PC-9 (cell line): Measurements from ENCODE around the gene SPINK2. TPM values are rescaled to one million over a fixed set of nuclear protein-coding genes. Genes with fewer than 3 reads are reported as not detected.

Experiments used
- BruUV-seq: library from RNA; stranded (reverse); fragments of 400-500 nt; replicated peaks from 2 replicates; lab custom pipeline; 2021; lab: Mats Ljungman, UMichigan
- CTCF ChIA-PET: fragments of 300-600 bp; sonication (Branson Sonifier 250); formaldehyde crosslinking; loops from one replicate; lab custom pipeline; 2022; ENCODE audit warnings: antibody characterized with exemption; lab: Charles Lee
- POLR2A ChIA-PET: fragments of 300-600 bp; sonication (Branson Sonifier 250); formaldehyde crosslinking; loops from one replicate; lab custom pipeline; 2022; ENCODE audit warnings: antibody characterized with exemption; ENCODE audit not compliant: unreplicated experiment; lab: Charles Lee
- DNase-seq, 2 experiments: peaks; one replicate each; pipeline versions ENCODE4 v3.0.0 to v3.0.0-alpha.2; 2015 to 2022; ENCODE audit warnings: mixed read lengths in 1 of 2
- H2AFZ ChIP-seq: fragments of 200-600 bp; sonication (generic); 2 replicates; pipeline ENCODE4 v1.8.1; 2017; ENCODE audit warnings: antibody characterized with exemption
- H3F3A ChIP-seq: fragments of 200-600 bp; sonication (generic); 2 replicates; pipeline ENCODE4 v1.8.1; 2017; ENCODE audit warnings: antibody characterized with exemption, mild to moderate bottlenecking, low read depth; ENCODE audit not compliant: insufficient read depth
- H3K27ac ChIP-seq: fragments of 200-600 bp; sonication (generic); 2 replicates; pipeline ENCODE4 v1.6.1; 2016; ENCODE audit warnings: mixed run types
- H3K27me3 ChIP-seq: fragments of 200-600 bp; sonication (generic); 2 replicates; pipeline ENCODE4 v1.6.1; 2016; ENCODE audit warnings: low read depth, mixed run types; ENCODE audit not compliant: insufficient read depth
- H3K36me3 ChIP-seq: fragments of 200-600 bp; sonication (generic); 2 replicates; pipeline ENCODE4 v1.6.1; 2016; ENCODE audit warnings: low read depth, mixed run types
- H3K4me1 ChIP-seq: fragments of 200-600 bp; sonication (generic); replicated peaks from 2 replicates; pipeline ENCODE4 v1.6.1; 2016; ENCODE audit warnings: mixed run types; ENCODE audit not compliant: insufficient read depth
- H3K4me2 ChIP-seq: fragments of 200-600 bp; sonication (generic); 2 replicates; pipeline ENCODE4 v1.6.1; 2017; ENCODE audit warnings: mixed run types
- H3K4me3 ChIP-seq: fragments of 200-600 bp; sonication (generic); 2 replicates; pipeline ENCODE4 v1.6.1; 2016; ENCODE audit warnings: mixed run types
- H3K79me2 ChIP-seq: fragments of 200-600 bp; sonication (generic); 2 replicates; pipeline ENCODE4 v1.6.1; 2017; ENCODE audit warnings: low read depth, mixed run types
- H3K9me2 ChIP-seq: fragments of 200-600 bp; sonication (generic); 2 replicates; pipeline ENCODE4 v1.8.1; 2017; ENCODE audit warnings: mild to moderate bottlenecking; ENCODE audit not compliant: insufficient read depth
- H3K9me3 ChIP-seq: fragments of 200-600 bp; sonication (generic); 2 replicates; pipeline ENCODE4 v1.8.1; 2016; ENCODE audit warnings: low read depth; ENCODE audit not compliant: insufficient read depth
- H4K20me1 ChIP-seq: fragments of 200-600 bp; sonication (generic); 2 replicates; pipeline ENCODE4 v1.8.1; 2017; ENCODE audit not compliant: insufficient read depth
- EZH2 ChIP-seq: fragments of 200-600 bp; sonication (generic); IDR thresholded peaks from 2 replicates; pipeline ENCODE4 v1.8.0; 2017; ENCODE audit warnings: antibody characterized with exemption, low read depth
- intact Hi-C: fragments of 100-400 bp; cut with micrococcal nuclease; formaldehyde crosslinking; loops from one replicate; pipeline ENCODE4 v1.10.0; 2022; ENCODE audit not compliant: unreplicated experiment
- total RNA-seq: library from RNA; stranded (reverse); gene quantifications from 2 replicates; pipeline ENCODE4 v1.2.3, GENCODE V29; 2021
- TF ChIP-seq, protein P1 (sequence below): fragments of 200-600 bp; sonication (generic); conservative IDR thresholded peaks from 2 replicates; pipeline ENCODE4 v1.6.1; 2017; ENCODE audit warnings: mixed run types, antibody characterized with exemption, mild to moderate bottlenecking, moderate library complexity

Gene SPINK2
- total RNA-seq, 1 experiment from 2014 or later: not detected

DNA sequence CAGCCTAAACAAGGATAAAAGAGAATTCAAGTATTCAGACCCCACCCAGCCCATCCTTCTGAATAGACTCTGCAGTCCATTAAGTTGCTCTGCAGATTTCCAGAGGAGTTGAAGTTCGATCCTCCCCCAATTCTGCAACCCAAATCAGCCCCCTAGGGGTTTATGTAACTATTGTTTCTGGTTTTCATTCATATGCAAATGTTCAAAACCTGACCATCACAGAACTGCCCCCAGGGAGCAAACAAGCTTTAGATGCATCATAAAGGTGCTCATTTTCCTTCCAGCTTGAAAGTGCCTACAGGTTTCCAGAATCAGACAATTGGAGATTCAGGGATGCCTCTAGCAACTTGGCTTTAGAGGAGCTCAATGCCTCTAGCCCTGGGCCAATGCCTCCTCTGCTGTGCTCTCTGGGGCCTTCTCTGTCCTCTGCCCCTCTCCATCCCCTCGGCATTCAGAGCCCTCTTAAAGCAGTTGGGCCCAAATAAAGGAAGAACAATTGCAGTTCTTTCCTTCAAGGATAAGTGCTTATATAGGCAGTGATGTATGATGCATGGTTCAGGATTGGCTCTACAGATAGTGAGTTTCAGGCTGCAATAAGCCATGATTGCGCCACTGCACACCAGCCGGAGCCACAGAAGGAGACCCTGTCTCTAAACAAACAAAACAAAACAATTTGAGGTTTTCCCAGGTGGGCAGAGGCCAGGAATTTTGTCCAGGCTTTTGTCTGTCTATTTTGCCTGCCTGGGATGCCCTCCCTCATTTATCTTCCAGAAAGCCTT, 23.5 kb upstream of the SPINK2 start:
- Histone ChIP-seq H3K9me2 (no peaks in the 10 kb centered on the region), H2AFZ (no peak overlapping the region), H3F3A (no peaks in the 10 kb centered on the region), H3K27ac (no peak overlapping the region), H3K79me2 (no peaks in the 10 kb centered on the region), H3K4me3 (no peak overlapping the region), H3K9me3 (no peaks in the 10 kb centered on the region), H3K36me3 (no peaks in the 10 kb centered on the region), H4K20me1 (no peaks in the 10 kb centered on the region), H3K4me1 (no peaks in the 10 kb centered on the region), H3K4me2 (no peak overlapping the region), H3K27me3 (no peaks in the 10 kb centered on the region)
- BruUV-seq: no TSS peak
- POLR2A ChIA-PET: no interaction called here
- no peak for DNase-seq
- intact Hi-C loops: no loop called here
- TF ChIP-seq, protein P1, sequence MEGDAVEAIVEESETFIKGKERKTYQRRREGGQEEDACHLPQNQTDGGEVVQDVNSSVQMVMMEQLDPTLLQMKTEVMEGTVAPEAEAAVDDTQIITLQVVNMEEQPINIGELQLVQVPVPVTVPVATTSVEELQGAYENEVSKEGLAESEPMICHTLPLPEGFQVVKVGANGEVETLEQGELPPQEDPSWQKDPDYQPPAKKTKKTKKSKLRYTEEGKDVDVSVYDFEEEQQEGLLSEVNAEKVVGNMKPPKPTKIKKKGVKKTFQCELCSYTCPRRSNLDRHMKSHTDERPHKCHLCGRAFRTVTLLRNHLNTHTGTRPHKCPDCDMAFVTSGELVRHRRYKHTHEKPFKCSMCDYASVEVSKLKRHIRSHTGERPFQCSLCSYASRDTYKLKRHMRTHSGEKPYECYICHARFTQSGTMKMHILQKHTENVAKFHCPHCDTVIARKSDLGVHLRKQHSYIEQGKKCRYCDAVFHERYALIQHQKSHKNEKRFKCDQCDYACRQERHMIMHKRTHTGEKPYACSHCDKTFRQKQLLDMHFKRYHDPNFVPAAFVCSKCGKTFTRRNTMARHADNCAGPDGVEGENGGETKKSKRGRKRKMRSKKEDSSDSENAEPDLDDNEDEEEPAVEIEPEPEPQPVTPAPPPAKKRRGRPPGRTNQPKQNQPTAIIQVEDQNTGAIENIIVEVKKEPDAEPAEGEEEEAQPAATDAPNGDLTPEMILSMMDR: no peak
- no peak for TF ChIP-seq EZH2
- CTCF ChIA-PET: no interaction called here

GRCh38 chr4:56843421-56843899, 22.0 kb upstream of the SPINK2 start:
- no peak for DNase-seq
- Histone ChIP-seq H3K4me3 (no peak overlapping the region), H3F3A (no peaks in the 10 kb centered on the region), H3K9me2 (no peaks in the 10 kb centered on the region), H3K9me3 (no peaks in the 10 kb centered on the region), H3K4me1 (no peaks in the 10 kb centered on the region), H3K36me3 (no peaks in the 10 kb centered on the region), H4K20me1 (no peaks in the 10 kb centered on the region), H3K27me3 (no peaks in the 10 kb centered on the region), H3K79me2 (no peaks in the 10 kb centered on the region), H2AFZ (no peak overlapping the region), H3K27ac (no peak overlapping the region), H3K4me2 (no peak overlapping the region)
- no peak for TF ChIP-seq EZH2
- TF ChIP-seq, protein P1: no peak
- POLR2A ChIA-PET: no interaction called here
- CTCF ChIA-PET: interaction anchor here (0.6 kb wide), 1 partner anchor 406 kb away, joined by 3 read pairs; no protein-coding TSS in a partner anchor
- intact Hi-C loops: no loop called here
- no TSS peak for BruUV-seq

DNA sequence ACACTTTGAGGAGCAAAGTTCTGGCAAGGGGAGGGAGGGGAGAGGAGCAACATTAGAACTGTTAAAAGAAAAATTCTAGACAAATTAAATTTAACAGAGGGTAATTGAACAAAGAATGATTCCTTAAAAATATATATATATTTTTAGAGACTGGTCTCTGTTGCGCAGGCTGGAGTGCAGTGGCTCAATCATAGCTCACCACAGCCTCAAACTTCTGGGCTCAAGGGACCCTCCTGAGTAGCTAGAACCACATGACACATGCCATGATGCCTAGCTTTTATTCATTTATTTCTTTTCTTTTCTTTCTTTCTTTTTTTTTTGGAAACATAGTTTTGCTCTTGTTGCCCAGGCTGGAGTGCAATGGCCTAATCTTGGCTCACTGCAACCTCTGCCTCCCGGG, 19.1 kb upstream of the SPINK2 start:
- no TSS peak for BruUV-seq
- CTCF ChIA-PET: no interaction called here
- H3K36me3 ChIP-seq: no peaks in the 10 kb centered on the region
- no peak overlapping the region for H3K4me2 ChIP-seq
- H3K27me3 ChIP-seq: no peaks in the 10 kb centered on the region
- H3K79me2 ChIP-seq: no peaks in the 10 kb centered on the region
- POLR2A ChIA-PET: no interaction called here
- no peak overlapping the region for H2AFZ ChIP-seq
- no peak for DNase-seq
- H3F3A ChIP-seq: no peaks in the 10 kb centered on the region
- intact Hi-C loops: no loop called here
- H4K20me1 ChIP-seq: no peaks in the 10 kb centered on the region
- no peaks in the 10 kb centered on the region for H3K9me3 ChIP-seq
- TF ChIP-seq, protein P1: no peak
- no peak for TF ChIP-seq EZH2
- no peak overlapping the region for H3K27ac ChIP-seq
- H3K4me1 ChIP-seq: no peaks in the 10 kb centered on the region
- no peaks in the 10 kb centered on the region for H3K9me2 ChIP-seq
- no peak overlapping the region for H3K4me3 ChIP-seq
